GM19455 (cell line): ENCODE measurements around the gene KCND3.

Experiments
- ATAC-seq: cut with Tn5 transposase; IDR thresholded peaks from one replicate; pipeline ENCODE4 v1.9.1; 2021; ENCODE audit not compliant: unreplicated experiment

KCND3 gene

GRCh38 chr1:111961016-111961415 is 28.5 kb downstream of the KCND3 start:
- ATAC-seq = no peak

DNA sequence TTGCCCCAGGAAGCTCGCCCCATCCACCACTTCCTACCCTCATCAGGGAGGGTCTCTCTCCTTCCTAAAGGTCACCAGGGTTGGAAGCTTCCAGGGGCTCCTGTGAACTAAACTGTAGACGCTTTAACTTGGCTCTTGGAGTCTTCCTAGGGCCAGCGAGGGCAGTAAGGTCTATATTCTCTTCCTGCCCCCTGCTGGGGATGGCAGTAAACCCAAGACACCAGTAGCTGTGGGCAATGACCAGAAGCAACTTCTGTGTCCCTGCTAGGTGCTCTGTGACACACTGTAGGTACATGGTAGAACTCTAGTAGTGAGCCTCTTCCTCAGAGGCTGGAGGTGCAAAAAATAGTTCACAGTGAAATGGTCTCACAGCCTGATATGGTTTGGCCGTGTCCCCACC is 30.0 kb downstream of the KCND3 start:
- ATAC-seq = no peak

DNA sequence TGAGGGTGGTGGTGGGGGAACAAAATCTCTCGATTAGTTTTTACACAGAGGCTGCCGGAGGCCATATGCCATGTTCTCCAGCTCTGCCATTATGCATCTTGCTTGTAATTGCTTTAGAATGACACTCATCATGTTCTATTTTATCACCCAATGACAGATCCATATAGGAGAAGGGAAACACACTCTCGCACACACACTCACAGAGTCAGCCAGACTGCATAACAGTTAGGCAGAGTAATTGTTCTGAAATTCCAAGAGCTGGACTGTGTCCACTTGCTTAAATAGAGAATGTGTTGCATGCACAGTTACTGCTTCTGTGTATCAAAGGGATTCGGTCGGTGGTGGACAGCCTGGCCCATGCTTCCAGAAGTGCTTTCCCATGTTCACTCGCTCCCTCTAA is 30.6 kb downstream of the KCND3 start:
- no peak for ATAC-seq

- no peak for ATAC-seq
Observed at GRCh38 chr1:111958075-111958474, 31.4 kb downstream of the KCND3 start.

- ATAC-seq = no peak
Observed at GRCh38 chr1:111956155-111956771, 33.2 kb downstream of the KCND3 start.

GRCh38 chr1:111955755-111956154 is 33.7 kb downstream of the KCND3 start:
- no peak for ATAC-seq

- ATAC-seq = no peak
Observed at GRCh38 chr1:111953797-111954196, 35.7 kb downstream of the KCND3 start.

DNA sequence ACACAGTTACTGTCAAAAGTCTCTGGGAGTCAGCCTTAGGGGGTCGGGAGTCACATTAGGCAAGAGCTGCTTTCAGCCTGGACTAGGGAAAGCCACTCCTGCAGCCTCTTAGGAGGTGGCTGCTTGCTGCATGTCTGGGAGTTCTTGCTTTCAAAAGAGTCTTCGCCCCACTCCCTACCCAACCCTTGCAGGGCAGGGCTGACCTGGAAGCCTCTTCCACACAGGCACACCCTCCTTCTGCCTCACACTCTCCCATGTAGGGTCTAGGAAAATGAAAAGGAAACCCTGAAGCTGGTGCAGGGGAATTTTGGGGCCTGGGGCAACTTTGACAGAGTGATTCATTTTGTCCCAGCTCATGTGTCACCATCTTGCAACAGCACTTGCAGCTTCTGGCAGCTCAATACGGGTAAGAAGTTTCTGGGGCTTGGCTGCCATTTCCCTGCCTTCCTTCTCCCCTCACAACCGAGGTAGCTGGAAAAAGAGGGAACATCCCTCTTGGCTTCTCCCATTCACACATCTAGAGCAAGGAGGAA is 37.3 kb downstream of the KCND3 start:
- ATAC-seq = no peak

GRCh38 chr1:111948209-111949171 is 41.0 kb downstream of the KCND3 start:
- ATAC-seq = no peak

GRCh38 chr1:111943846-111944749 is 45.4 kb downstream of the KCND3 start:
- no peak for ATAC-seq

GRCh38 chr1:111943066-111943465 is 46.4 kb downstream of the KCND3 start:
- no peak for ATAC-seq

DNA sequence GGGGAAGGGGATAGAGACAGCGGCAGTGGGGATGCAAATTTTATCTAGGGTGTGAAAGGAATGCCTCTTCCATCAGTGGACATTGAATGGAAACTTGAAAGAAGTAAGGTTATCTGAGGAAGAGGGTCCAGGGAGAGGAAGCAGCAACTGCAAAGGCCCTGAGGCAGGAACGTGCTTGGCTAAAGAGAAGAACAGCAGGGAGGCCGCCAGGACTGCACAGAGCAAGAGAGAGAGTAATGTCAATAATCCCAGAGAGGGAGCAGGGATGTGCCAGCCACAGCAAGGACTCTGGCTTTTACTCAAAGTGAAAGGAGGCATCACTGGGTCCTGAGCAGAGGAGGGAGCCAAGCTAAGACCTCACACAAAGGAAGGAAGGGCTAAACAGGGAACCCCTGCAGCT is 50.9 kb downstream of the KCND3 start:
- ATAC-seq = no peak

GRCh38 chr1:111938123-111938522 is 51.3 kb downstream of the KCND3 start:
- no peak for ATAC-seq

- ATAC-seq = no peak
Observed at GRCh38 chr1:111937147-111937725, 52.2 kb downstream of the KCND3 start.

DNA sequence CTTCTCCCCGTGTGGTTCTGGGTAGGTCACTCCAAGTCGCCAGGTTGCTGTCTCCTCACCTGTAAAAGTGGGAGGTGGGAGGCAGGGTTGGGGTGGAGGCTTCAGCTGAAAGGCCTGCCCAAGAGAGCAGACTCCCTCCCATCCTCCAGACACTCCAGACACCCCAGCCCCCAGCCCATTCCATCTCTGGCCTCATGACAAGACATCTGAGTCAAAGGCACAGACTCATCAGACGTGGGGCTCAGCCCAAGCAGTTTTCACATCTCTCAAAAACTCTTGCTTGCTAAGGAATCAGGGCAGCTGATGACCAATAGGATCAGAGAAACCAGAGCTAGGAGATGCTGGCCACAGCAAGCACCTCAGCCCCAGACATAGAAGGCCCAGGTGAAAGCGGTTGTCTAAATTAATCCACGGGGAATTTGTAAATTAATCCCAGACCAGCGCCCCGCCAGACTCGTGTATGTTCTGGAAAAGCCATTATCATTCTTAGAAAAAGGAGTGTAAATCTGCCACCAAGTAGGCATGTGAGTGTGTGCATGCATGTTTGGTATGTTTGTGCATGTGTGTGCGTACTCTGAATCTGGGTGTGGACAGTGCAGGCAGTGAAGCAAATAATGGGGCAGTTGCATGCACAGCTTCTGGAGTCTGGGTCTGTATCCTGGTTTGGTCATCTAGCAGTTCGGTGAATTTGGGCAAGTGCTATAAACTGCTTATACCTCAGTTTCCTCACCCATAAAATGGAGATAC is 55.2 kb downstream of the KCND3 start:
- no peak for ATAC-seq

- no peak for ATAC-seq
Observed at GRCh38 chr1:111930356-111930755, 59.1 kb downstream of the KCND3 start.

GRCh38 chr1:111928531-111928930 is 60.9 kb downstream of the KCND3 start:
- ATAC-seq = no peak

- ATAC-seq = no peak
Observed at GRCh38 chr1:111927652-111928051, 61.8 kb downstream of the KCND3 start.

GRCh38 chr1:111924786-111925185 is 64.7 kb downstream of the KCND3 start:
- ATAC-seq = no peak

DNA sequence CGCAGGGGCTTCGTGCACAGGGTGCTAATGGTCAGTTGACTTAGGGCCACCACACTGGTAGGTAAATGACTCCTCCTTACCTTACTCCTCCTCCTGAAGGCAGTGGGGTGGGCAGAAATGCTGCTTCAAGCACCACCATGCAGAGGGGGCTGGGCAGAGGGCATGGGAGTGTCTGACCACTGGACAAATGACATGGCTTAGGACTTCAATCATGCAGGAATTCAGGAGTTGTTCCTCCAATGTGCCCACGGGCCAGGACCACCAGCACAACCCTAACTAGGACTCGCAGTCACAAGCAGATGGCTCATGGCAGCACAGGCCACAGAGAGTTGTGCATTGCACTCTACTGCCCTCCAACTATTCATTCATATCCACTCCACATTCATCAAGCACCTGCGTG is 65.7 kb downstream of the KCND3 start:
- ATAC-seq = no peak
